Measurements from ENCODE around the gene MCCC1. TPM values are rescaled to one million over a fixed set of nuclear protein-coding genes. Genes with fewer than 3 reads are reported as not detected.

The MCCC1 gene
- total and polyA plus RNA-seq, 2 of the 4 experiments (the other 2 are of a cell fraction), result 14.2 to 17.9 TPM

GRCh38 chr3:183032880-183033555 lies 66.3 kb downstream of the MCCC1 start:
- in situ Hi-C loops (cut with MboI; ENCODE audit: low sequenced_read_pairs) (no loop called here), dilution Hi-C loops (cut with HindIII; ENCODE audit: low sequenced_read_pairs, unreplicated experiment) (no loop called here), intact Hi-C loops (cut with micrococcal nuclease) (loop anchor here (5.0 kb wide), 1 partner anchor 121 kb away; no protein-coding TSS in a partner anchor)
- H3K79me1 ChIP-seq (ENCODE audit: low read depth in 1 of 2, low read length in 2 of 2), result no peaks in the 10 kb centered on the region
- H2AK5ac ChIP-seq (ENCODE audit: low read depth, low read length), result peak overlapping the region; percentile 65; the same call in 1 of the 2 replicates
- H2BK20ac ChIP-seq (ENCODE audit: low read depth, low read length), result peak overlapping the region; percentile 69; the same call in 1 of the 2 replicates
- H3K14ac ChIP-seq (replicated peaks; ENCODE audit: low read depth, low read length), result no peak overlapping the region
- no peak overlapping the region for H3K27ac ChIP-seq (ENCODE audit: insufficient read depth, low read length)
- no peak overlapping the region for H3K4me3 ChIP-seq (ENCODE audit: insufficient read depth, low read depth, low read length)
- H3K4me1 ChIP-seq (ENCODE audit: control insufficient read depth, insufficient read depth, low read length), result peaks cover 4% of the 10 kb centered on the region; the same call in 1 of the 2 replicates
- H3K9me1 ChIP-seq (ENCODE audit: insufficient read depth, low read length), result 0 out of 2 replicates have a peak, but pooled peaks cover 3% of the 10 kb centered on the region
- peak overlapping the region; percentile 50; the same call in 1 of the 2 replicates for H3K18ac ChIP-seq (ENCODE audit: low read depth, low read length)
- H3K23ac ChIP-seq (ENCODE audit: low read depth, low read length), result no peak overlapping the region
- no peak overlapping the region for H3K9ac ChIP-seq (ENCODE audit: low read depth, low read length)
- H2BK5ac ChIP-seq (ENCODE audit: low read depth, low read length, poor library complexity, severe bottlenecking), result no peak overlapping the region
- H2BK120ac ChIP-seq (ENCODE audit: low read depth, low read length), result peak overlapping the region; percentile 37; the same call in 1 of the 2 replicates
- no peak overlapping the region for H2AK9ac ChIP-seq (replicated peaks; ENCODE audit: low read depth, low read length, poor library complexity)
- peak overlapping the region; percentile 54; the same call in 1 of the 2 replicates for H3K4ac ChIP-seq (ENCODE audit: low read depth, low read length)
- no peak for TF ChIP-seq FOS (IDR thresholded peaks at IDR 0.05; ENCODE audit: low read depth, low read length)
- TF ChIP-seq CHD1 (IDR thresholded peaks at IDR 0.05; ENCODE audit: low read depth, low read length), result no peak
- TF ChIP-seq RFX5 (IDR thresholded peaks at IDR 0.05; ENCODE audit: low read depth, low read length), result no peak
- TF ChIP-seq POLR2A (IDR thresholded peaks at IDR 0.05; ENCODE audit: low read depth, low read length), result no peak
- no peak for TF ChIP-seq RAD21 (IDR thresholded peaks at IDR 0.05; ENCODE audit: low read length)
- TF ChIP-seq MAFK (IDR thresholded peaks at IDR 0.05; ENCODE audit: low read depth, low read length), result no peak
- H4K5ac ChIP-seq (ENCODE audit: low read depth, low read length), result peak overlapping the region; percentile 32; the same call in 1 of the 2 replicates
- ATAC-seq (ENCODE audit: low read depth) (no peak), DNase-seq (no peak)
- H3K9me3 ChIP-seq (ENCODE audit: control insufficient read depth, insufficient read depth, low read length), result peaks cover 2% of the 10 kb centered on the region; the same call in 1 of the 2 replicates
- H4K20me1 ChIP-seq (ENCODE audit: insufficient read depth, low read length), result no peaks in the 10 kb centered on the region
- H2BK15ac ChIP-seq (ENCODE audit: low read depth, low read length), result peak overlapping the region; percentile 25; the same call in 1 of the 3 replicates
- CTCF ChIA-PET, result no interaction called here
- H4K8ac ChIP-seq (ENCODE audit: low read depth in 2 of 2, low read length in 2 of 2), result peak overlapping the region in 1 of 2 experiments; percentile 30; a peak in 1 of 4 replicates
- BruUV-seq (replicated peaks), result no TSS peak
- H3K4me2 ChIP-seq (ENCODE audit: low read depth, low read length), result no peak overlapping the region
- H3K36me3 ChIP-seq (ENCODE audit: control insufficient read depth, insufficient read depth, low read length), result peaks cover 16% of the 10 kb centered on the region
- no peak overlapping the region for H3K56ac ChIP-seq (ENCODE audit: extremely low read depth, insufficient read depth, low read length)
- no peak overlapping the region for H2AFZ ChIP-seq (replicated peaks; ENCODE audit: low read length, poor library complexity)
- no CpG with 5 or more reads among the region's 6 CpGs for WGBS, 2 experiments (ENCODE audit: extremely low coverage in 2 of 2, insufficient read length in 1 of 2)
- no peaks in the 10 kb centered on the region for H3K27me3 ChIP-seq (ENCODE audit: control insufficient read depth, insufficient read depth, low read length)
- H4K91ac ChIP-seq (ENCODE audit: insufficient read depth, low read depth, low read length), result peak overlapping the region; percentile 27
- POLR2A ChIA-PET (ENCODE audit: unreplicated experiment), result no interaction called here
